GM23248 (cell line): Measurements from ENCODE around the gene LAIR2.

Experiments
- EZH2 ChIP-seq: fragments of 200-600 bp; sonication (generic); IDR thresholded peaks from 2 replicates; pipeline ENCODE4 v1.6.1; 2018; ENCODE audit warnings: antibody characterized with exemption, mild to moderate bottlenecking; ENCODE audit not compliant: insufficient read depth, poor library complexity, severe bottlenecking
- EZH2phosphoT487 ChIP-seq: fragments of 200-600 bp; sonication (generic); IDR thresholded peaks from 2 replicates; pipeline ENCODE4 v1.6.1; 2018; ENCODE audit warnings: antibody characterized with exemption, moderate library complexity, mild to moderate bottlenecking, low read depth; ENCODE audit not compliant: insufficient read depth

- TF ChIP-seq EZH2 = no peak
- TF ChIP-seq EZH2phosphoT487 = no peak
Measured at GRCh38 chr19:54465426-54466109, 37.1 kb upstream of the LAIR2 start.
